GM18909 (cell line): ENCODE results near the gene AFF3.

ENCODE experiments used
- ATAC-seq: cut with Tn5 transposase; IDR thresholded peaks from one replicate; pipeline ENCODE4 v1.9.1; 2021; ENCODE audit warnings: mild to moderate bottlenecking; ENCODE audit not compliant: unreplicated experiment, poor library complexity

Gene AFF3

GRCh38 chr2:99810225-99810624, 332.2 kb downstream of the AFF3 start:
- no peak for ATAC-seq

GRCh38 chr2:99809259-99809900, 333.0 kb downstream of the AFF3 start:
- ATAC-seq = no peak

GRCh38 chr2:99808361-99809200, 333.8 kb downstream of the AFF3 start:
- ATAC-seq = no peak

- ATAC-seq = no peak
Observed at GRCh38 chr2:99806758-99807157, 335.6 kb downstream of the AFF3 start.

- no peak for ATAC-seq
Observed at GRCh38 chr2:99805930-99806476, 336.4 kb downstream of the AFF3 start.

DNA sequence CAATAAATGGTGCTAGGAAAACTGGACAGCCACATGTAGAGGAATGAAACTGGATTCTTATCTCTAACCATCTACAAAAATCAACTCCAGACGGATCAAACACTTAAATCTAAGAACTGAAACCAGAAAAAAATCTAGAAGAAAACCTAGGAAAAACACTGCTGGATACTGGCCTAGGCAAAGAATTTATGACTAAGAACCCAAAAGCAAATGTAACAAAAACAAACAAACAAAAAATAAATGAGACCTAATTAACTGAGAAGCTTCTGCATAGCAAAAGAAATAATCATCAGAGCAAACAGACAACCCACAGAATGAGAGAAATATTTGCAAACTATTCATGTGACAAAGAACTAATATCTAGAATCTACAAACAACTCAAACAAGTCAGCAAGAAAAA, 338.5 kb downstream of the AFF3 start:
- ATAC-seq = no peak

GRCh38 chr2:99802734-99803133, 339.7 kb downstream of the AFF3 start:
- no peak for ATAC-seq

DNA sequence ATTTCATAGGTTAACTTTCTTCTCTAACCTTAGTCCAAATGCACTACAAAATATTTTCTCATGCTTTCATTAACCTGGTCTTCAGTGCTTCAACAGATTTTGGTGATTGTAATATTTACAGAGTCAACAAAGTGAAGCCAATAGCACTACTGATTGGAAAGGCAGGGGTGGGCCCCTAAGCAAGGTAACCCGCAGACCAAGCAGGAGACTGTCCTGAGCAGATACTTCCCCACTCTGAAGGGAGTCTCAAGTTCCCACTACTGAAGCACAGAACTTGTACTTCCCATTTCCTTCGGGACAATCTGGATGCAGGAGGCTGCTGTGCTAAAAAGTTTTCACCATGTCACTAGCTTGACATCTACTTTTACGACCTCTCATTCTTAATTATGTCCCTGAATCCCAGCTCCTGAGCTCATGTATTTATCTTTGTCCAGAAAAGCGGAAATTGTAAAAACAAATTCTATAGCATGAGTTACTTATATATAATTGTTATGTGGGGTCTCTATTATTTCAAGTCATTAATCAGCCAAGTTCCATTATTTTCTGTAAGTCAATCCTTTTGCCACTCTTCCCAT, 341.0 kb downstream of the AFF3 start:
- ATAC-seq = no peak

DNA sequence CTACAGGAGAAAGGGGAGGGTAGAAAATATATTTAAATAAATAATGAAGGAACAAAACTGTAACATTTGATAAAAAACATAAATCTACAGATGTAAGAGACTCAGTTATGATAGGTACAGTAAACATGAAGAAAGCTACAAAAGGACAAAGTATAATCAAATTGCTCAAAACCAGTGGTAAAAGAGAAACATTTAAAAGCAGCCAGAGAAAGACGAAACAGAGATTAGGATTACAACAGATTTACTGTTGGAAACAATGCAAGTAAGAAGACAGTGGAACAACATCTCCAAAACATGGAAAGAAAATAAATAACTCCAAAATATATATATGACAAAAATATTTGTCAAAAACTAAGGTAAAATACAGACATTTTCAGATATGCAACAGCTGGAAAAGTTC, 344.9 kb downstream of the AFF3 start:
- ATAC-seq = no peak

GRCh38 chr2:99794414-99794813, 348.0 kb downstream of the AFF3 start:
- no peak for ATAC-seq

GRCh38 chr2:99793022-99793421, 349.4 kb downstream of the AFF3 start:
- no peak for ATAC-seq

- ATAC-seq = no peak
Observed at GRCh38 chr2:99789849-99790248, 352.5 kb downstream of the AFF3 start.

DNA sequence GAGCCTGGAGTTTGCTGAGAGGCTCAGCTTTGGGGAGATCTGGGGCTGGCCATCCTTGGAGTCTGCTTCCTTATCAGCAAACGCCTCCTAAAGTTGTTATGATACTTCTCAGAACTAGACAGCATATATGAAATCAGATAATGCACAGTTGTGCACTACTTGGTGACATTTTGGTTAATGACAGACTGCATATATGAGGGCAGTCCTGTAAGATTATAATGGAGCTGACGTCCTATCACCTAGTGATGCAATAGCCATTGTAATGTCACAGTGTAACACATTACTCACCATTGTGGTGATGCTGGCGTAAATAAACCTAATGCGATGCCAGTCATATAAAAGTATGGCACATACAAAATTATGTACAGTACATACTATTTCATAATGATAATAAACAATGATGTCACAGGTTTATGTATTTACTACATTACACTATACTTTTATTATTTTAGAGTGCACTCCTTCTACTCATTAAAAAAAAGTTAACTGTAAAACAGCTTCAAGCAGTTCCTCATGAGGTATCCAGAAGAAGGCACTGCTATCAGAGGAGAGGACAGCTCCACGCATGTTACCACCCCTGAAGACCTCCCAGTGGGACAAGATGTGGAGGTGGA, 354.5 kb downstream of the AFF3 start:
- no peak for ATAC-seq

- no peak for ATAC-seq
Observed at GRCh38 chr2:99786636-99787390, 355.6 kb downstream of the AFF3 start.

- ATAC-seq = no peak
Observed at GRCh38 chr2:99784946-99785345, 357.4 kb downstream of the AFF3 start.

DNA sequence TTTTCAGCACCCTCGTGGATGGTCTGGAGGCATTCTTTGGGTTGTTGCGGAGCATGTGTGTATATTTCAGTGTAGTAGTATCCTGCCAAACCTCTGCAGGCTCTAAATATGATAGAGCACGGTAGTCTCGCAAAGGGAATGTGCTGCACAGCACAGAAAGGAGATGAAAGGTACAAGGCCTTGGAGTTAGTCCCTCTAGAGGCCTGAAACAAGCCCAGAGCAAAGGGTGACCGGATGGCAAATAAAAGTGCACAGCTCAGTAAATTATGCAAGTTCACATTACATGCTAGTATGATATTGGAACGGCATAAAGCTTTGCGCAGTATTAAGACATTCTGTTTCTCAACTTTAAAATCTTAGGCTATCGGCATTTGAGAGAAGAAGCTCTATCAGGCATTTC, 358.1 kb downstream of the AFF3 start:
- ATAC-seq = no peak

- no peak for ATAC-seq
Observed at GRCh38 chr2:99780276-99780675, 362.1 kb downstream of the AFF3 start.

GRCh38 chr2:99779276-99779675, 363.1 kb downstream of the AFF3 start:
- ATAC-seq = no peak

- ATAC-seq = no peak
Observed at GRCh38 chr2:99777656-99778290, 364.6 kb downstream of the AFF3 start.
